DMS114 treated with DMSO at 0.1 percent for 48 hours (cell line): ENCODE results near the gene FADS3.

Experiments used
- DNase-seq: peaks from one replicate; lab custom pipeline; 2025; ENCODE audit not compliant: unreplicated experiment; lab: John Stamatoyannopoulos, UW

FADS3 gene

DNA sequence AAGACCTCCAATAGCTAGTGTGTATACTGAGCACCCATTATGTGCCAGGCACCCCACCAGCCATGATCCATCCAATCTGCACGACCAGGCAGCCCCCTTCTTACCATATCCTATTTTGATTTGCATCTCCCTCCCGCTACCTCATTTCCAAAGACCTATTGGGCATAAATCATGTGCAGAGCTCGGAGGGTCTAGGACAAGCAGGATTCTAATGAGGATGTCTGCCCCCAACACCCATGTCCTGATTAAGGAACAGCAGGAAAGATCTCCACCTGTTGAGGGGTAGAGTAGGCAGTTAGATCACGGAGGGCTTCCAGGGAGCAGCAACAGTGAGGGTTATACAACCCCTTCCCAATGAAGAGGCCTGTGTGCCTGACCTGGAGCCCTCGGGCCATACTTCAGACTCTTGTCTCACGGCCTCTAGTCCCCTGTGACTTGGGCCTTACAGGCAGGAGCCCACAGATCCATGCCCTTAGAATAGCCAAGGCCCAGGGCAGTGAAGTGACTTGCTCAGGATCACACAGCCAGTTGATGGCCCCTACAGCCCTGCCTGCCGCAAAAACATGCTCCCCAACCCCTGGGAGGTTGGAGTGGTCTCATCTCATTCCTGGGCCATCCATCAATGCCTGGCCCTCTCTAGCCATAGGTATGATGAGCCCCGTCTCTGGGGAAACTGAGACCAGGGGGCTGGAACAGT, 22.5 kb upstream of the FADS3 start:
- DNase-seq: no peak

- DNase-seq: no peak
These were observed 21.8 kb upstream of the FADS3 start for GRCh38 chr11:61912991-61913698.

- no peak for DNase-seq
These were observed 21.2 kb upstream of the FADS3 start for GRCh38 chr11:61912530-61912898.

- no peak for DNase-seq
These were observed 20.6 kb upstream of the FADS3 start for GRCh38 chr11:61911701-61912529.

DNA sequence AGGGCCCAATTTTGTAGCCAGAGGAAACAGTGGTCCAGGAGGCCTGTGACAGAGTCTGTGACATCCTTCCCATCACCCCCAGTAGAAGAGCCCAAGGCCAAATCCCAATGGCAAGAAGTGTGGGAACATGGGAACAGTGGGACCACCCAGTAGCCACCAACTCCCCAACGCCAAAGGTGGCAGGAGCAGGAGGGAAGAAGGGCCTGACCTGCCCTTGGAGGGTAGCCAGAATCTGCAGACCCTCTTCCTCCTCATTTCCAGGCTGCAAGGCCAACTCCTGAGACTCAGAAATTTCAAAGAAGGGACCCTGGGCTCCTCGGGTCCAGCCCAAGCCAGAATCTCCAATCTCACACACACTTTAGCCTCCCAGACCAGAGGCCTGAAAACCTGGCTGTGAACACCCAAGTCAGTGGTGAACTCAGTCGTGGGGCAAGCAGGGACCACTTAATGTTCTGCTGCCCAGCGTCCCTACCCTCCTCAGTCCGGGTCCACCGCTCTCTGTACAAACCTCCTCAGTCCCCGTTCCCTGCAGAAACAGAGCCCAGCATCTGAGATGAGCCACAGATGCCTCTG, 19.9 kb upstream of the FADS3 start:
- DNase-seq: no peak

- no peak for DNase-seq
These were observed 19.1 kb upstream of the FADS3 start for GRCh38 chr11:61910187-61911127.

DNA sequence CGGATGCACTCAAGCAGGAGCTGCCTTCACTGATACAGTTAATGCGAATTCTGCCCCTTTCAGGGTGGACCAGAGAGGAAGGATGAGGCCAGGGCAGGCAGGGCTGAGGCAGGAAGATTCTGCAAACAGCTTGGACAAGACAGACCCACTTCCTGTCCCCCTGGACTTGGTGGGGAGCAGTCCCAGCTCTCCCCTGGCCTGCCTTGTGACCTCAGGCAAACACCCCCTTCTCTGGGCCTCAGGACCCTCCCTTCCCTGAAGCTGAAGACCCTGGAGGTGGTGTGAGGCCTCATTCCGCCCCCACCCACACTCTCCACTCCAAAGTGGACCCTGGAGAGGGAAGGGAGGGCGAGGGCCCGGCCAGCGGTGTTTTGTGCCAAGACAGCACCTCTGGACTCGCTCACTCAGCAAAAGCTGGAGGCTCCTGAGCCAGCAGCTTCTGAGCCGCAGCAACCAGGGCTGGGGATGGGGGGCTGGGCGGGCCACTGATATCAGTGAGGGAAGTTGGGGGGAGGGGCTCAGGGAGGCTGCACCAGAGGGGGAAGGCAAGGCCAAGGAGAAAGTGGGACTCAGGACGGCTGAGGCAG, 17.5 kb upstream of the FADS3 start:
- no peak for DNase-seq

- no peak for DNase-seq
These were observed 16.8 kb upstream of the FADS3 start for GRCh38 chr11:61907871-61908729.

- no peak for DNase-seq
These were observed 15.9 kb upstream of the FADS3 start for GRCh38 chr11:61907282-61907681.

DNA sequence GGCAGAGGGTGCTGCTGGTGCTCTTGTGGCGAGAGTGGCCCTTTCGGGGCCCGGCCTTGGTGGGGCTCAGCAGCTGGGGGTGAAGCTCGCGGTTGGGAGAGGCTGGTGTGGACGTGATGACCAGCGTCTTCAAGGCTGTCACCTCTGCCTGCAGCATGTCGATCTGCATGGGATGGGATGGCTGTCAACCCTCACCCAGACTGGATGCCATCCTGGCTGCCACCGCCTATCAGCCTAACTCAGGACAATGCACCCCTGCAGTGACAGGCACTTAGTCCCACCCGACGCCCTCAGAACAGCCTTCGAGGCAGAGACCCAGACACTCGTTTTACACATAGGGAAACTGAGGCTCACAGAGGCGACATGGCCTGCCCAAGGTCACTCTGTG, 15.2 kb upstream of the FADS3 start:
- no peak for DNase-seq

DNA sequence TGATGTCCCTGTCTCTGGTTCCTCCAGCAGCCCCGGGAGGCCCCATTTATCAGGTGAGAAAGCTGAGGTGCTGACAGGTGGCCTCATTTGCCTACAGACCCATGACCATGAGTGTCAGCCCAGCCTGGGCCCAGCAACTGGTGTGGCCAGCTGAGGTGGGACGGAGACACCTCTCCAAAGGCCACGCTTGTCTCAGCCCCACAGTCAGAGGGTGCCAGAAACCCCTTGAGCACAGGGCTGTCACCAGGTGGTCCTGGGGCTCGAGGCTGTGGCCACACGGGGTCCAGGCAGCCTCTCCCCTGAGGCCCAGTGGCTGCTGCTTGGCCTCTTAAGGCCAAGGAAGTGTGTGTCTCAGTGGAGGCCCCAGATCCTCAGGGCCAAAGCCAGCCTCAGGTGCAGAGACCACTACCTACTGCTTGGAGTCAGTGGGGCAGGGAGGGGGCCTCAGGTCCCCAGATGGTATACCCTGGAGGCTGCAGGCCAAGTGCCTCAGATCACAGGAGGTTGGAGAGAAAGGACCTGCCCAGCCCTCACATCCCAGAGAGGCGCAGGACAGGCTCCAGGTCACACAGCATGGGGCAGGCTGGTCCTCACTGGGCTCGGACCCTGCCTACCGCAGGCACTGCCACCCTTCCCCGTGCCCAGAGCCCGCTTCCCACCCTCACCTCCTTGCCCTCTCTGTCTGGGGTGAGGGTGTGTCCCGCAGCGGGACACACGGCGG, 14.6 kb upstream of the FADS3 start:
- no peak for DNase-seq

GRCh38 chr11:61905067-61905696, 13.8 kb upstream of the FADS3 start:
- DNase-seq: no peak

- no peak for DNase-seq
These were observed 13.2 kb upstream of the FADS3 start for GRCh38 chr11:61904539-61905048.

DNA sequence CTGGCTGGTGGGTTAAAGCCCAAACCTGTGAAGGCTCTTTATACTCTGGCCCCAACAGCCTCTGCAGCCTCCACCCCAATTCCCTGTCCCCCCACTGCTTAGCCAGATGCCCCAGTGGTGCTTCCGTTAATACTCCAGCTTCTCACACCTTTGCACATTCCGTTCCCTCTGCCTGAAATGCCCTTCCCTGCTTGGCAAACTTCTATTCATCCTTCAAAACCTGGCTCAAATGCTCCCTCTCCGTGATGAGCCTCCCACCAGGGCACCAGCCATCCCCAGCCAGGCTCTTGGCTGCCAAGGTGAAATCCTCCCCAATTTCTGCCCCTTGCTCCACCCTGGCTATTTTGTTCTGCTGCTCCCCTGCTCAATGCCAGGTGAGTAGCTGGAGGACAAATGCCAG, 12.5 kb upstream of the FADS3 start:
- no peak for DNase-seq

DNA sequence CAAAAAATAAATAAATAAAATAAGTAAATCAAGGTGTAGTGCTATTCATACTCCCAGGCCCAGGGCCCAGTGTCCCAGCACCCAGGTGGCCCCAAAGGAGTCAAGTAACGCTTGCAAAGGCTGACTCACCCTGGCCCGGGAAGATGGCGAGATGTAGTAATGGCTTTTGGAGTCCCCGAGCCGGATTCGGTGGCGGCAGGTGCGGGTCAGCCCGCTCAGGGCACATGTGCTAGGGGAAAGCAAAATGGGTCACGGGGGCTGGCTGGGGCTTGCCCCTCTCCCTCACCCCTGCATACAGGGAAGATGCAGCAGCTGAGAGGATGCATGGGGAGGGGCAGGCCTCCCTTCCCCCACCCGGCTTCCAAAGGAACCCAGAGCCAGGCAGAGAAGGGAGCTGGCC, 11.0 kb upstream of the FADS3 start:
- DNase-seq: no peak

DNA sequence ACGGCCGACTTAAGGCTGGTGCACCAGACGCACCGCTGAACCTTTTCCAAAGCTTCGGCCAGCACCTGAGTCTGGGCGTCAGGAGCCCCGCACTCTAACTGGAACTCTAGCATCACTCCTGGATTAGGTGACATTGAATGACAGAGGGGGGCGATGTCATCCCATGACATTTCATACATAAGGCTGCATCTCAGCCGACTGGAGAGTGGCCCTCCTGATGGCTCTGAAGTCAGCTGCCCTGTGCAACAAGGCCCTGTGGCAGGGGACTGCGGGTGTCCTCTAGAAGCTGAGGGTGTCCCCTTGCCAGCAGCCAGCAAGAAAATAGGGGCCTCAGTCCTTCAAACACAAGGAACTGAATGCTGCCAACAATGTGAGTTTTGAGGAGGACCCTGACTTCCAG, 10.1 kb upstream of the FADS3 start:
- DNase-seq: no peak

DNA sequence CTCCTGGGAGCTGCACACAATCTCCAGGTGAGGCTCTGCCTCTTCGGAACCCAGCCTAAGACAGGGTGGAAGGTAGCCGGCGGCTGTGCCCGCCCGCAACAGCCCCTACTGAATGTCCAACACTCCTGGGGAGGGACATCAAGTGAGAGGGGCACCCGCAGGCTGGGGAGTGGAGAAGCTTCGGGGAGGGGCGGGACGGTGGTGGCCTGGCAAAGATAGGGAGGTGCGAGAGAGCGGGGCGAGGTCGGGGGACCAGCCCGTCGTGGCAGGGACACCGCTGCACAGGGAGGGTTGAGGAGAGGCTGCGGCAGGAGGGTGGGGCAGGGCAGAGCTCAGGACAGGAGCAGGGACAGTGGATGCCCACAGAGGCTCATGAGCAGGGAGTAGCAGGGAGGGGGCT, 8.9 kb upstream of the FADS3 start:
- no peak for DNase-seq
